ENCODE data around the gene CORO2B.
"Not testable (repeated sequence)": the region's sequence is repeated elsewhere in the genome, so short reads cannot be mapped to it uniquely, and the experiment has no call there.

The CORO2B gene

GRCh38 chr15:68749365-68749764 lies 170.6 kb downstream of the CORO2B start:
- DNase-seq = no peak

- no peak for DNase-seq
These were observed 171.0 kb downstream of the CORO2B start for GRCh38 chr15:68749793-68750192.

GRCh38 chr15:68751622-68752021 lies 172.8 kb downstream of the CORO2B start:
- no peak for DNase-seq

GRCh38 chr15:68755731-68756130 lies 176.9 kb downstream of the CORO2B start:
- no peak for DNase-seq

GRCh38 chr15:68759982-68760579 lies 181.3 kb downstream of the CORO2B start:
- not testable (repeated sequence) for DNase-seq

GRCh38 chr15:68763063-68763462 lies 184.3 kb downstream of the CORO2B start:
- no peak for DNase-seq

GRCh38 chr15:68764090-68764489 lies 185.3 kb downstream of the CORO2B start:
- no peak for DNase-seq

GRCh38 chr15:68765602-68766368 lies 187.0 kb downstream of the CORO2B start:
- no peak for DNase-seq

GRCh38 chr15:68767833-68768232 lies 189.0 kb downstream of the CORO2B start:
- no peak for DNase-seq

- DNase-seq = no peak
These were observed 189.5 kb downstream of the CORO2B start for GRCh38 chr15:68768321-68768720.

GRCh38 chr15:68769702-68770101 lies 190.9 kb downstream of the CORO2B start:
- no peak for DNase-seq

GRCh38 chr15:68770216-68770615 lies 191.4 kb downstream of the CORO2B start:
- DNase-seq = no peak

- no peak for DNase-seq
These were observed 194.2 kb downstream of the CORO2B start for GRCh38 chr15:68773036-68773435.

- no peak for DNase-seq
These were observed 195.3 kb downstream of the CORO2B start for GRCh38 chr15:68774120-68774519.

- DNase-seq = no peak
These were observed 195.9 kb downstream of the CORO2B start for GRCh38 chr15:68774521-68775235.

- DNase-seq = no peak
These were observed 196.4 kb downstream of the CORO2B start for GRCh38 chr15:68775236-68775577.

- no peak for DNase-seq
These were observed 197.1 kb downstream of the CORO2B start for GRCh38 chr15:68775671-68776476.

- DNase-seq = no peak
These were observed 197.9 kb downstream of the CORO2B start for GRCh38 chr15:68776477-68777270.

All from bone marrow (tissue), 2 donors.